ENCODE results near the gene NOL12. TPM values are rescaled to one million over a fixed set of nuclear protein-coding genes. Genes with fewer than 3 reads are reported as not detected.
"Not testable (repeated sequence)": the region's sequence is repeated elsewhere in the genome, so short reads cannot be mapped to it uniquely, and the experiment has no call there.

The NOL12 gene
- total and polyA plus RNA-seq, 2 experiments from 2014 or later, result 34.2 to 38.3 TPM

DNA sequence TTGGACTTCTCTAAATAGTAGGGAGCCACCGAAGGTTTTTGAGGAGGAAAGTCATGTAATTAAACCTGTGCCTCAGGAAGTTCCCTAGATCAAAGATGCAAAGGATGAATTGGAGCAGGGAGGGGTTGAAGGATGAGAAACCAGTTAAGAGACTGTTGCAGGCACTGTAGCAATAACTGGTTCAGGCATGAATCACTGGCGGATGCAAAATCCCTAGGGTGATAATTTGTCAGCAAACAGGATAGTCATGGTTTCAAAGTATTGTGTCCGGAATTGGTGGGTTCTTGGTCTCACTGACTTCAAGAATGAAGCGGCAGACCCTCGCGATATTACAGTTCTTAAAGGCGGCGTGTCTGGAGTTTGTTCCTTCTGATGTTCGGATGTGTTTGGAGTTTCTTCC lies 30.6 kb downstream of the NOL12 start:
- DNase-seq (ENCODE audit: low read depth in 1 of 2, low spot score in 1 of 2), result no peak

DNA sequence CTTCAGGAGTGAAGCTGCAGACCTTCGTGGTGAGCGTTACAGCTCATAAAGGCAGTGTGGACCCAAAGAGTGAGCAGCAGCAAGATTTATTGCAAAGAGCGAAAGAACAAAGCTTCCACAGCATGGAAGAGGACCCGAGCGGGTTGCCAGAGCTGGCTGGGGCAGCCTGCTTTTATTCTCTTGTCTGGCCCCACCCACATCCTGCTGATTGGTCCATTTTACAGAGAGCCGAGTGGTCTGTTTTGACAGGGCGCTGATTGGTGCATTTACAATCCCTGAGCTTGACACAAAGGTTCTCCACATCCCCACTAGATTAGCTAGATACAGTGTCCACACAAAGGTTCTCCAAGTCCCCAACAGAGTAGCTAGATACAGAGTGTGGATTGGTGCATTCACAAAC lies 31.1 kb downstream of the NOL12 start:
- H3K27ac ChIP-seq; H3K4me3 ChIP-seq; H3K36me3 ChIP-seq; H3K27me3 ChIP-seq; DNase-seq (ENCODE audit: low read depth in 1 of 2, low spot score in 1 of 2); H3K9me3 ChIP-seq (ENCODE audit: low read depth); H3K4me1 ChIP-seq (ENCODE audit: low read depth): not testable (repeated sequence)

More for the DNA sequence above, 30.6 kb downstream of the NOL12 start:
- no peak for TF ChIP-seq CTCF (IDR thresholded peaks at IDR 0.05; ENCODE audit: low read depth, low read length)
- H3K4me1 ChIP-seq (ENCODE audit: low read depth), result no peaks in the 10 kb centered on the region
- no peaks in the 10 kb centered on the region for H3K9me3 ChIP-seq (ENCODE audit: low read depth)
- H3K4me3 ChIP-seq, result no peak overlapping the region
- H3K27me3 ChIP-seq, result no peaks in the 10 kb centered on the region
- no peak overlapping the region for H3K27ac ChIP-seq
- H3K36me3 ChIP-seq, result peaks cover 8% of the 10 kb centered on the region

GRCh38 chr22:37717746-37718305 lies 31.7 kb downstream of the NOL12 start:
- not testable (repeated sequence) for H3K4me1 ChIP-seq (ENCODE audit: low read depth); H3K27ac ChIP-seq; H3K4me3 ChIP-seq; H3K9me3 ChIP-seq (ENCODE audit: low read depth); DNase-seq (ENCODE audit: low read depth in 1 of 2, low spot score in 1 of 2); H3K36me3 ChIP-seq; H3K27me3 ChIP-seq

GRCh38 chr22:37725551-37726240 lies 39.6 kb downstream of the NOL12 start:
- H3K36me3 ChIP-seq, result no peaks in the 10 kb centered on the region
- H3K4me1 ChIP-seq (ENCODE audit: low read depth), result no peaks in the 10 kb centered on the region
- H3K9me3 ChIP-seq (ENCODE audit: low read depth), result no peaks in the 10 kb centered on the region
- H3K4me3 ChIP-seq, result no peak overlapping the region
- no peaks in the 10 kb centered on the region for H3K27me3 ChIP-seq
- TF ChIP-seq CTCF (IDR thresholded peaks at IDR 0.05; ENCODE audit: low read depth, low read length), result no peak
- no peak for DNase-seq (ENCODE audit: low read depth in 1 of 2, low spot score in 1 of 2)
- H3K27ac ChIP-seq, result no peak overlapping the region

- H3K9me3 ChIP-seq (ENCODE audit: low read depth), result no peaks in the 10 kb centered on the region
- no peaks in the 10 kb centered on the region for H3K36me3 ChIP-seq
- no peak overlapping the region for H3K27ac ChIP-seq
- TF ChIP-seq CTCF (IDR thresholded peaks at IDR 0.05; ENCODE audit: low read depth, low read length), result peak; percentile 34
- no peak overlapping the region for H3K4me3 ChIP-seq
- H3K4me1 ChIP-seq (ENCODE audit: low read depth), result no peaks in the 10 kb centered on the region
- DNase-seq (ENCODE audit: low read depth in 1 of 2, low spot score in 1 of 2), result peak in 1 of 2 donors; percentile 54
- no peaks in the 10 kb centered on the region for H3K27me3 ChIP-seq
These were observed 40.2 kb downstream of the NOL12 start for GRCh38 chr22:37726241-37726887.

DNA sequence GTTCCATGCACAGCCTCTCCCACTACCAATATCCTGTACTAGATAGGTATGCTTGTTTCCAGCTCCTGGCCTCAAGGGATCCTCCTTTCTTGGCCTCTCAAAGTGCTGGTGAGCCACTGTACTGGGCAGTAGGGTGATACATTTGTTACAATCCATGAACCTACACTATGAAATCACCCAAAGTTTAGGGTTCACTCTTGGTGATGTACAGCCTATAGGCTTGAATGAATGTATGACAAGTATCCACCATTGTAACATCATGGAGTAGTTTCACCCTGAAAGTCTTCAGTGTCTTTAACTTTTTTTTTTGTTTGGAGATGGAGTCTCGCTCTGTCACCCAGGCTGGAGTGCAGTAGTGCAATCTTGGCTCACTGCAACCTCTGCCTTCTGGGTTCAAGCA lies 42.5 kb downstream of the NOL12 start:
- no peaks in the 10 kb centered on the region for H3K9me3 ChIP-seq (ENCODE audit: low read depth)
- no peaks in the 10 kb centered on the region for H3K36me3 ChIP-seq
- no peak overlapping the region for H3K27ac ChIP-seq
- no peak for TF ChIP-seq CTCF (IDR thresholded peaks at IDR 0.05; ENCODE audit: low read depth, low read length)
- peak in 1 of 2 donors; percentile 28 for DNase-seq (ENCODE audit: low read depth in 1 of 2, low spot score in 1 of 2)
- H3K27me3 ChIP-seq, result no peaks in the 10 kb centered on the region
- no peak overlapping the region for H3K4me3 ChIP-seq
- no peaks in the 10 kb centered on the region for H3K4me1 ChIP-seq (ENCODE audit: low read depth)
